Upper lobe of right lung (tissue), 1 donor: Measurements from ENCODE around the gene RMRP. TPM values are rescaled to one million over a fixed set of nuclear protein-coding genes. Genes with fewer than 3 reads are reported as not detected.

Experiments used
- ATAC-seq: fragments of 200-7000 bp; cut with Tn5 transposase; one replicate; pipeline ENCODE4 v1.9.1; 2020; ENCODE audit warnings: mild to moderate bottlenecking, moderate library complexity
- DNase-seq: peaks from one replicate; pipeline ENCODE4 v3.0.0-alpha.2; 2020
- H3K27ac ChIP-seq: fragments of 200-600 bp; one replicate; pipeline ENCODE4 v1.8.0; 2022
- H3K27me3 ChIP-seq: fragments of 200-600 bp; one replicate; pipeline ENCODE4 v1.8.0; 2022; ENCODE audit warnings: mild to moderate bottlenecking
- H3K36me3 ChIP-seq: fragments of 200-600 bp; one replicate; pipeline ENCODE4 v1.8.0; 2022
- H3K4me1 ChIP-seq: fragments of 200-600 bp; one replicate; pipeline ENCODE4 v1.8.0; 2022
- H3K4me3 ChIP-seq: fragments of 200-600 bp; one replicate; pipeline ENCODE4 v1.8.0; 2022; ENCODE audit warnings: mild to moderate bottlenecking
- H3K9me3 ChIP-seq: fragments of 200-600 bp; one replicate; pipeline ENCODE4 v1.8.0; 2022
- intact Hi-C: fragments of 100-400 bp; cut with DNase I; formaldehyde crosslinking; loops from one replicate; pipeline ENCODE4 v1.11.0; 2022
- total RNA-seq: library from RNA; stranded (reverse); fragmentation: NEBNext Ultra II Directional; extraction: Animal tissue kit (Norgen Biotek cat#: 25700); gene quantifications from one replicate; pipeline ENCODE4 v1.2.1, GENCODE V29; 2021
- TF ChIP-seq, protein P1 (sequence below): fragments of 200-600 bp; IDR thresholded peaks from one replicate; pipeline ENCODE4 v1.8.0; 2022; ENCODE audit warnings: antibody characterized with exemption
- donor health status: DM: no; HTN: yes; CAD: no; lungs with severe emphysema.

The RMRP gene
- total RNA-seq, 1 donor from 2014 or later = 30,828 TPM

- DNase-seq (no peak), ATAC-seq (peak; percentile 48)
- TF ChIP-seq, protein P1, sequence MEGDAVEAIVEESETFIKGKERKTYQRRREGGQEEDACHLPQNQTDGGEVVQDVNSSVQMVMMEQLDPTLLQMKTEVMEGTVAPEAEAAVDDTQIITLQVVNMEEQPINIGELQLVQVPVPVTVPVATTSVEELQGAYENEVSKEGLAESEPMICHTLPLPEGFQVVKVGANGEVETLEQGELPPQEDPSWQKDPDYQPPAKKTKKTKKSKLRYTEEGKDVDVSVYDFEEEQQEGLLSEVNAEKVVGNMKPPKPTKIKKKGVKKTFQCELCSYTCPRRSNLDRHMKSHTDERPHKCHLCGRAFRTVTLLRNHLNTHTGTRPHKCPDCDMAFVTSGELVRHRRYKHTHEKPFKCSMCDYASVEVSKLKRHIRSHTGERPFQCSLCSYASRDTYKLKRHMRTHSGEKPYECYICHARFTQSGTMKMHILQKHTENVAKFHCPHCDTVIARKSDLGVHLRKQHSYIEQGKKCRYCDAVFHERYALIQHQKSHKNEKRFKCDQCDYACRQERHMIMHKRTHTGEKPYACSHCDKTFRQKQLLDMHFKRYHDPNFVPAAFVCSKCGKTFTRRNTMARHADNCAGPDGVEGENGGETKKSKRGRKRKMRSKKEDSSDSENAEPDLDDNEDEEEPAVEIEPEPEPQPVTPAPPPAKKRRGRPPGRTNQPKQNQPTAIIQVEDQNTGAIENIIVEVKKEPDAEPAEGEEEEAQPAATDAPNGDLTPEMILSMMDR = no peak
- H3K27me3 ChIP-seq = no peaks in the 10 kb centered on the region
- H3K27ac ChIP-seq = peak overlapping the region; percentile 15
- H3K4me3 ChIP-seq = no peak overlapping the region
- no peaks in the 10 kb centered on the region for H3K9me3 ChIP-seq
- intact Hi-C loops = no loop called here
- no peaks in the 10 kb centered on the region for H3K36me3 ChIP-seq
- H3K4me1 ChIP-seq = peaks cover 21% of the 10 kb centered on the region
These were observed 22.1 kb downstream of the RMRP start for GRCh38 chr9:35635730-35636129.

GRCh38 chr9:35629597-35629996, 28.2 kb downstream of the RMRP start:
- Histone ChIP-seq H3K36me3 (no peaks in the 10 kb centered on the region), H3K4me1 (no peaks in the 10 kb centered on the region), H3K4me3 (no peak overlapping the region), H3K27me3 (no peaks in the 10 kb centered on the region), H3K9me3 (no peaks in the 10 kb centered on the region), H3K27ac (no peak overlapping the region)
- TF ChIP-seq, protein P1 = no peak
- DNase-seq (no peak), ATAC-seq (no peak)
- intact Hi-C loops = no loop called here

- H3K27ac ChIP-seq = no peak overlapping the region
- no peaks in the 10 kb centered on the region for H3K4me1 ChIP-seq
- DNase-seq (no peak), ATAC-seq (no peak)
- no peaks in the 10 kb centered on the region for H3K27me3 ChIP-seq
- no peaks in the 10 kb centered on the region for H3K9me3 ChIP-seq
- intact Hi-C loops = no loop called here
- H3K36me3 ChIP-seq = no peaks in the 10 kb centered on the region
- TF ChIP-seq, protein P1 = no peak
- no peak overlapping the region for H3K4me3 ChIP-seq
These were observed 29.3 kb downstream of the RMRP start for GRCh38 chr9:35628389-35628991.

DNA sequence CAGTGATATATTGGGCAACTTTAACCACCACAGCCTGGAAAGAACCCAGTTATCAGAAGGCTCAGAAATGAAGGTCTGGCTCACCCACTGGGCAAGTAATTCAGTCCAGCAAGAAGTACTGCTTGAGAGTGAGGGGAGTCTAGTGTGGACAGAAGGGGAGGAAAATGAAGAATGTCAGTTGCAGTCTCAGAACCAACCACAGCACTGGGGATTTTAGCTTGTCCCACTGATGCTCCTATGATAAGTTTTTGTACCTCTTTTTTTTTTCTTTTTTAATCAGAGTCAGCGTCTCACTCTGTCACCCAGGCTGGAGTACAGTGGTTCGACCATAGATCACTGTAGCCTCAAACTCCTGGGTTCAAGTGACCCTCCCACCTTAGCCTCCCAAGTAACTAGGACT, 30.2 kb downstream of the RMRP start:
- Histone ChIP-seq H3K36me3 (no peaks in the 10 kb centered on the region), H3K4me1 (no peaks in the 10 kb centered on the region), H3K27me3 (no peaks in the 10 kb centered on the region), H3K9me3 (no peaks in the 10 kb centered on the region), H3K4me3 (no peak overlapping the region), H3K27ac (no peak overlapping the region)
- intact Hi-C loops = no loop called here
- ATAC-seq (no peak), DNase-seq (no peak)
- TF ChIP-seq, protein P1 = no peak

GRCh38 chr9:35619800-35620158, 38.0 kb downstream of the RMRP start:
- TF ChIP-seq, protein P1 = no peak
- Histone ChIP-seq H3K4me3 (no peak overlapping the region), H3K27ac (peak overlapping the region; percentile 36), H3K36me3 (no peaks in the 10 kb centered on the region), H3K9me3 (no peaks in the 10 kb centered on the region), H3K4me1 (peaks cover 11% of the 10 kb centered on the region), H3K27me3 (no peaks in the 10 kb centered on the region)
- intact Hi-C loops = no loop called here
- no peak for ATAC-seq
- DNase-seq = no peak
